Astrocyte of the cerebellum (primary cell): ENCODE results near the gene ZDHHC3.
"Not testable (repeated sequence)": the region's sequence is repeated elsewhere in the genome, so short reads cannot be mapped to it uniquely, and the experiment has no call there.

Experiments used
- DNase-seq: peaks from one replicate; pipeline ENCODE4 v3.0.0-alpha.2; 2011; ENCODE audit warnings: low read depth
- H3K4me3 ChIP-seq: 2 replicates; pipeline ENCODE4 v1.5.1; 2011; ENCODE audit warnings: mild to moderate bottlenecking, low read depth, low read length, moderate library complexity
- CTCF ChIP-seq: IDR thresholded peaks from 2 replicates; pipeline ENCODE4 v1.5.1; 2012; ENCODE audit warnings: low read length, low read depth, moderate library complexity, mild to moderate bottlenecking; ENCODE audit errors: missing control alignments
- in situ Hi-C: cut with HindIII; loops from 2 replicates; pipeline ENCODE4 v1.10.0; 2017; ENCODE audit warnings: low sequenced_read_pairs

ZDHHC3 gene

GRCh38 chr3:44954304-44954703 is 21.7 kb downstream of the ZDHHC3 start:
- DNase-seq = no peak
- TF ChIP-seq CTCF = no peak
- in situ Hi-C loops = no loop called here
- H3K4me3 ChIP-seq = no peak overlapping the region

GRCh38 chr3:44952689-44953088 is 23.3 kb downstream of the ZDHHC3 start:
- DNase-seq = no peak
- no peak overlapping the region for H3K4me3 ChIP-seq
- in situ Hi-C loops = no loop called here
- no peak for TF ChIP-seq CTCF

GRCh38 chr3:44950275-44950734 is 25.7 kb downstream of the ZDHHC3 start:
- in situ Hi-C loops = no loop called here
- TF ChIP-seq CTCF = no peak

GRCh38 chr3:44949770-44950169 is 26.2 kb downstream of the ZDHHC3 start:
- DNase-seq, H3K4me3 ChIP-seq, in situ Hi-C loops: not testable (repeated sequence)

More at GRCh38 chr3:44950275-44950734, 25.7 kb downstream of the ZDHHC3 start:
- no peak overlapping the region for H3K4me3 ChIP-seq
- DNase-seq = no peak

- no peak for DNase-seq
- H3K4me3 ChIP-seq = no peak overlapping the region
- TF ChIP-seq CTCF = no peak
- in situ Hi-C loops = no loop called here
Measured at GRCh38 chr3:44948239-44948638, 27.7 kb downstream of the ZDHHC3 start.

- in situ Hi-C loops = no loop called here
- no peak for DNase-seq
- TF ChIP-seq CTCF = no peak
- no peak overlapping the region for H3K4me3 ChIP-seq
Measured at GRCh38 chr3:44942202-44942921, 33.6 kb downstream of the ZDHHC3 start.

- no peak overlapping the region for H3K4me3 ChIP-seq
- no peak for DNase-seq
- in situ Hi-C loops = no loop called here
- no peak for TF ChIP-seq CTCF
Measured at GRCh38 chr3:44939581-44940036, 36.4 kb downstream of the ZDHHC3 start.
